ENCODE measurements around the gene NRG3. TPM values are rescaled to one million over a fixed set of nuclear protein-coding genes. Genes with fewer than 3 reads are reported as not detected.

The NRG3 gene
- total and polyA plus RNA-seq, 5 experiments from 2014 or later = not detected

DNA sequence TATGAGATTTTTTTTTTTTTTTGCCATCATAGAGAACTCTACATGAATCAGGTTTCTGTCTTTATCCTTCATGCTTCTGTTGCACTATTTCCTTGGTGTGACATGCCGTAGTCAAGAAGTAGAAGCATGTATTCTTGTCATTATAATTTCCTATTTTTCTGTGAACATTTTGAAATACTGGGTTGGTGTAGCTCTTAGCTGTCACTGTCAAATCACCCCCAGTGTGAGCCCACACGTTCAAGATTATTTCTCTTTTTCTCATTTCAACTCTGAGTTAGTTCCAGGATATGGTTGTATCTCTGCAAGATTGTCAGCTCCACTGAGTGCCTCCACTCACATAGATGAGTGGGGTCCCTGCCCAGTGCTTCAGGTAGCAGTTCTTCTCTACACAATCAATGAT lies 209.5 kb downstream of the NRG3 start:
- H3K36me3 Mint-ChIP-seq = no peaks in the 10 kb centered on the region
- no peaks in the 10 kb centered on the region for H3K4me1 Mint-ChIP-seq
- H3K27me3 Mint-ChIP-seq = no peaks in the 10 kb centered on the region
- POLR2A ChIA-PET = no interaction called here
- DNase-seq (no peak), ATAC-seq (no peak)
- H3K4me3 Mint-ChIP-seq = no peak overlapping the region
- peaks cover 0 to 11% (median 2%) of the 10 kb centered on the region in 9 donors for H3K9me3 Mint-ChIP-seq
- no peak overlapping the region for H3K27ac Mint-ChIP-seq

DNA sequence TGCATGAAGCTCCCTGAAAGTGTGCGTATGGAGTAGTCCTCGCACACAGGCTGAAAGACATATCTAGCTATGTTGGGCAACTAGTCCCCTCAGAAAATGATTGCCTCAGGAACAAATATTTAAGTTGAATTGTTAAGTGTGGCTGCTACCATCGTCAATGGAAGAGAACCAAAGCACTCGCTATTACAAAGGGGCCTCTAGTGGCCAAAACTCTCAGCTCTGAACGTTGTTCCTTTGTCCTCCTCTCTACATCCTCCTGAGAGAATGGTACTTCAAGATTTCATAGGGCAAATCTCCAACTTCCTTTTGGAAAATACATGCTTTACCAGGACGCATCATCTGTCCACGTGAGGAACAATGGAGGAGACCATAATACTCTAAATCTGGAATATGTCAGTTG lies 209.9 kb downstream of the NRG3 start:
- Mint-ChIP-seq H3K27ac (no peak overlapping the region), H3K27me3 (no peaks in the 10 kb centered on the region), H3K4me1 (no peaks in the 10 kb centered on the region), H3K9me3 (peaks cover 0 to 11% (median 2%) of the 10 kb centered on the region in 9 donors), H3K36me3 (no peaks in the 10 kb centered on the region), H3K4me3 (no peak overlapping the region)
- ATAC-seq (no peak), DNase-seq (no peak)
- POLR2A ChIA-PET = no interaction called here

DNA sequence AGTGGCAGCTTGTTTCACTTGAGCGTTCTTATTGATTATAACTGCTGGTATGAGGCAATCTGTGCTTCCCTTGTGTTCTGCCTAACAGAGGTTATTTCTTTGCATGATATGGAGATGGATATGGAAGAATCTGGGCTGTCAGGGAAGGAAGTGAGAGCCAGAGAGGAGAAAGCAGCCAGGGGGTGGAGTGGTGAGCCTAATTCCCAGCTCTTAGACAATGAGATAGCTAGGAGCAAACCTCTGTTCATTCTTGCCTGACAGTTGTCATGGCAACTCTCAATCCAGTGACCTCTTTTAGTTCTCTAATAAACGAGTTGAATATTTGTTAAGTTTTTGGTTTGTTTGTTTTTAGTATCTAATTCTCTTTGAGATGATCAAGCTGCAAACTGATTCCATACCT lies 214.3 kb downstream of the NRG3 start:
- H3K27ac Mint-ChIP-seq = no peak overlapping the region
- POLR2A ChIA-PET = no interaction called here
- peaks cover 0 to 3% (median 0%) of the 10 kb centered on the region in 5 donors for H3K27me3 Mint-ChIP-seq

DNA sequence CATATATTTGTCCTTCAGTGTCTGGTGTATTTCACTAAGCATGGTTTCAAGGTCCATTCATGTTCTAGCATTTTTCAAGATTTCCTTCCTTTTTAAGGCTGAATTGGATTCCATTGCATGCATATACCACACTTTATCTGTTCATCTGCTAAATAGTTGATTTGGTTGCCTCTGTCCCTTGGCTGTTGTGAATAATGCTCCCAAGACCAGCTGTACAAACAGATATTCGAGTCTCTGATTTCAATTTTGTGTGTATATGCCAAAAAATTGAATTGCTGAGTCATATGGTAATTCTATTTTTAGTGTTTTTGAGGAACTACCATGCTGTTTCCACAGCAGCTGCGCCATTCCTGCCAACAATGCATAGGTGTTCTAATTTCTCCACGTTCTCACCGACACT lies 216.4 kb downstream of the NRG3 start:
- POLR2A ChIA-PET = no interaction called here
- no peak for DNase-seq
- no peaks in the 10 kb centered on the region for H3K4me1 Mint-ChIP-seq
- no peak overlapping the region for H3K27ac Mint-ChIP-seq
- H3K9me3 Mint-ChIP-seq = peaks cover 0 to 10% (median 3%) of the 10 kb centered on the region in 9 donors
- no peaks in the 10 kb centered on the region for H3K36me3 Mint-ChIP-seq
- peaks cover 0 to 3% (median 0%) of the 10 kb centered on the region in 5 donors for H3K27me3 Mint-ChIP-seq
- no peak overlapping the region for H3K4me3 Mint-ChIP-seq
- ATAC-seq = no peak

More for the DNA sequence above, 214.3 kb downstream of the NRG3 start:
- H3K4me1 Mint-ChIP-seq = no peaks in the 10 kb centered on the region
- no peaks in the 10 kb centered on the region for H3K36me3 Mint-ChIP-seq
- no peak overlapping the region for H3K4me3 Mint-ChIP-seq
- peaks cover 0 to 7% (median 0%) of the 10 kb centered on the region in 9 donors for H3K9me3 Mint-ChIP-seq
- ATAC-seq (no peak), DNase-seq (no peak)

DNA sequence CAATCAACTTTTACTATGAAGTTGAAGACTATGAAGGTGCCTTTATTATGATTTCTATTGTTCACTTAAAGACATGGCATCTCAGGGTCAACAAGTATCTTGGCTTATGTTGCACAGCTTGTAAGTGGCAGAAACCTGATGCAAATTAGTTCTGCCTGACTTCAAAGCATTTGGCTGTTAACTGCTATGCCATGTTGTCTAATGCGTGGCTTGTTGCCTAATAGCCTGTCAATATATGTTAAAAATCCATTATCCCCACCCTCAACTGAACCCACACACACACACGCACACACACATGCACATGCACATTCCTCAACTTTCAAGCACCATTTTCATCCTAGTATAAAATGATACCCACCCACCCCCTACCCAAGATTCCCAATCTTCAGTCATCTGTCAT lies 217.1 kb downstream of the NRG3 start:
- Mint-ChIP-seq H3K4me1 (no peaks in the 10 kb centered on the region), H3K4me3 (no peak overlapping the region), H3K27ac (no peak overlapping the region), H3K27me3 (peaks cover 0 to 3% (median 0%) of the 10 kb centered on the region in 5 donors), H3K36me3 (no peaks in the 10 kb centered on the region), H3K9me3 (peaks cover 0 to 10% (median 3%) of the 10 kb centered on the region in 9 donors)
- no peak for ATAC-seq
- DNase-seq = no peak
- POLR2A ChIA-PET = no interaction called here

DNA sequence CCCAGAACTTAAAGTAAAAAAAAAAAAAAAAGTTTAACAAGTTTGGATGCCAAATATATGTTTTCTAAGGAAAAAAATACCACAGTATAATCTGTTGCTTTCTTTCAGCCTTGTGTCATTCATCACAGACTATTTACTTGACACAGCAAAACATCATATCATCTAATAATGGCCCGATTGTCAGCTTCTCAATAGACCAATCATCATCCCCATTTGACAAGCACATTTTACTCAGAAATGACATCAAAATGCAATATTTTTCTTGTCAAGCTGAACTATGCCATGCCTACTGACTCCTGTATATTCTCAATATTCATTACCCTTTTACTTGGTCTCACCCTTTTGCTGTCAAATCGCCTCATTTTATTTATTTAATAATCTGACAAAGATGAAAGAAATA lies 249.7 kb downstream of the NRG3 start:
- ATAC-seq (no peak), DNase-seq (no peak)
- Mint-ChIP-seq H3K27me3 (no peaks in the 10 kb centered on the region), H3K36me3 (no peaks in the 10 kb centered on the region), H3K4me3 (no peak overlapping the region), H3K4me1 (no peaks in the 10 kb centered on the region), H3K9me3 (peaks cover 0 to 7% (median 0%) of the 10 kb centered on the region in 9 donors), H3K27ac (no peak overlapping the region)
- POLR2A ChIA-PET = interaction anchor here (0.7 kb wide), 1 partner anchor 1017 kb away, joined by 4 read pairs; no protein-coding TSS in a partner anchor

DNA sequence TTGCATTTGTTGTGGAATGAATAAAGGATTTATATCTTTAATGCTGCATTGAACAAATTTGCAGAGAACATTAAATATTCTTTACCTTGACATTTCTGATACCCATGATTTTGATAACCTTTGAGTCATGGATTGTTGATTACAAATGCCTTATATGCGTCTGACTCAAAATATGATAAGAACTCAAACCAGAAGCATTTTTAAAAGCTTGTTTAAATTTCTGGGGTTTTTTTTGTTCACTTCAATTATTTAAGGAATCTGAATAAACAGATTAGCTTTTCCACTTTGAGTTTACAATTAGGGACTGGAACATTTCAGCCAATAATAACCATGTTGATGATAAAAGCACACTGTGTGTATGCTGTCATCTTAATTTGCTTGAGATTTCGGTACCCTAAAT lies 253.5 kb downstream of the NRG3 start:
- no peaks in the 10 kb centered on the region for H3K36me3 Mint-ChIP-seq
- no peak for DNase-seq
- no peak overlapping the region for H3K27ac Mint-ChIP-seq
- POLR2A ChIA-PET = no interaction called here
- H3K4me3 Mint-ChIP-seq = no peak overlapping the region
- H3K27me3 Mint-ChIP-seq = no peaks in the 10 kb centered on the region
- ATAC-seq = no peak
- no peaks in the 10 kb centered on the region for H3K4me1 Mint-ChIP-seq
- H3K9me3 Mint-ChIP-seq = peaks cover 0 to 8% (median 6%) of the 10 kb centered on the region in 9 donors

DNA sequence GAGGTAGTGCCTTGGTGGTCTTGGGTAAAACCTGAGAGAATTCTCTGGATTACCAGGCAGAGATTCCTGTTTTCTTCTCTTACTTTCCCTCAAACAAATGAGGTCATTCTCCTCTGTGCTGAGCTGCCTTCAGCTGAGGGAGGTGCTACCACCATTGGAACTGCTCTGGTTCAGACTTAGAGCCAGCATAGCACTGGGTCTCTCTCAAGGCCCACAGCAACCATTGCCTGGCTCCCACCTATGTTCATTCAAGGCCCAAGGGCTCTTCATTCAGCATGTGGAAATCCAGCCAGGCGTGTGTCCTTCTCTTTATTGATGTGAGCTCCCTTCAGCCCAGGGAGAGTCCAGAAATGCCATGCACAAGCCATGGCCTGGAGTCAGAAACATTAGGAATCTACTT lies 261.1 kb downstream of the NRG3 start:
- POLR2A ChIA-PET = no interaction called here
- Mint-ChIP-seq H3K9me3 (peaks cover 0 to 28% (median 5%) of the 10 kb centered on the region in 9 donors), H3K27me3 (no peaks in the 10 kb centered on the region), H3K27ac (no peak overlapping the region), H3K36me3 (no peaks in the 10 kb centered on the region), H3K4me1 (no peaks in the 10 kb centered on the region), H3K4me3 (no peak overlapping the region)
- no peak for DNase-seq
- ATAC-seq = no peak

DNA sequence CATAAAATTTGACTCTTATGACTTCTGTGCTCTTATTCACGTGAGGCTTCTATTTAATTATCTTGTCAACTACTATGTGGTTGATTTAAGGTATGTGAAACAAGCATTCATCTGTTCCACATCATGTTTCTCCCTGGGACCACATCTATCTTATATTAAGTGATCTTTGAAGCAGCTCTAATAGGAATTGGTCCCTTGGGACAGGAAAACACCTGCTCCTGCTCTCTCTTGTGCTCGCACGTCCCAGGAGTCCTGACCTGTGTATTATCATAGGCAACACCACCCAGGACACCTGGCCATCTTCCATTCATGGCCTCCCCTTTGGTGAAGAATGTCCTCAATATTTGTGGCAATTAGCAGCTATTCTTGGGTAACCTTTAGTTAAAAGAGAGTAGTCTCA lies 269.2 kb downstream of the NRG3 start:
- no peaks in the 10 kb centered on the region for H3K36me3 Mint-ChIP-seq
- H3K4me3 Mint-ChIP-seq = no peak overlapping the region
- H3K4me1 Mint-ChIP-seq = no peaks in the 10 kb centered on the region
- ATAC-seq (no peak), DNase-seq (no peak)
- peaks cover 0 to 9% (median 0%) of the 10 kb centered on the region in 9 donors for H3K9me3 Mint-ChIP-seq
- no peak overlapping the region for H3K27ac Mint-ChIP-seq
- POLR2A ChIA-PET = no interaction called here
- no peaks in the 10 kb centered on the region for H3K27me3 Mint-ChIP-seq

DNA sequence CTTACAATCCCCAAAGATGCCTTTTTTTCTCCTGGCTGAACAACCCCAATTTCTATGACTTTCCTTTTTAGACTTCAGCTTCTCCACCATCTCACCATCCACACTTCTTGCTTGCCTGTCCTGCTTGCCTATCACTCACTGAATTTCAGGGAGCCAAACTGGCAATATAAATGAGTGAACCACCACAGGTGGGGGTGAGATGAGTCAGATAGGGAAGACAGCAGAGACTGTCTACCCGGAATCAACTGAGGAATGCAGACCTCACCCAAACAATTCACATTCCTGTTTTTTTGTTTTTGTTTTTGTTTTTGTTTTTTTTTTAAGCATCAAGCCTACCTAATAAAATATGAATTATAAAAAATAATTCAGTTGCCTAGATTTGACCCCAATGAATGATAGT lies 273.8 kb downstream of the NRG3 start:
- no peaks in the 10 kb centered on the region for H3K36me3 Mint-ChIP-seq
- DNase-seq = no peak
- H3K4me3 Mint-ChIP-seq = no peak overlapping the region
- no peak for ATAC-seq
- H3K9me3 Mint-ChIP-seq = peaks cover 0 to 34% (median 0%) of the 10 kb centered on the region in 9 donors
- H3K4me1 Mint-ChIP-seq = no peaks in the 10 kb centered on the region
- no peaks in the 10 kb centered on the region for H3K27me3 Mint-ChIP-seq
- POLR2A ChIA-PET = no interaction called here
- H3K27ac Mint-ChIP-seq = no peak overlapping the region

DNA sequence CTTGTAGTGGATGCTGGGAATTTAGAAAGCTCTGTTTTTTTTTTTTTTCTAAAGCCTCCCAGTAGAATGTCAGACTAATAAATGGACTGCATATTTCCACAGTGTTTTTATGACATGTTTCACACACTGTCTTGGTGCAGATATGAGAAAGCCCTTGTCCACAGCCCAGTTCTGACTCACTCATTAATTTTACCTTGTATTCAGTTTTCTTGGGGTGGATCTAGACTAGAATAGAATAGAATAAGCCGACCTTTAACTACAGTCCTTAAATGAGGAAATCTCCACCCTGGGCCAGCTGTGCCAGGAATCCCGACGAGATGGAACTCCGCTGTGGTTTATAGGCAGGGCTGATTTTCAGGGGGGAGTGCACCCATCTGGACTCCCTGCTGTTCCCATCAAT lies 274.7 kb downstream of the NRG3 start:
- ATAC-seq = no peak
- Mint-ChIP-seq H3K9me3 (peaks cover 0 to 34% (median 2%) of the 10 kb centered on the region in 9 donors), H3K4me3 (no peak overlapping the region), H3K36me3 (no peaks in the 10 kb centered on the region), H3K27me3 (no peaks in the 10 kb centered on the region), H3K4me1 (no peaks in the 10 kb centered on the region), H3K27ac (no peak overlapping the region)
- DNase-seq = no peak
- POLR2A ChIA-PET = no interaction called here

DNA sequence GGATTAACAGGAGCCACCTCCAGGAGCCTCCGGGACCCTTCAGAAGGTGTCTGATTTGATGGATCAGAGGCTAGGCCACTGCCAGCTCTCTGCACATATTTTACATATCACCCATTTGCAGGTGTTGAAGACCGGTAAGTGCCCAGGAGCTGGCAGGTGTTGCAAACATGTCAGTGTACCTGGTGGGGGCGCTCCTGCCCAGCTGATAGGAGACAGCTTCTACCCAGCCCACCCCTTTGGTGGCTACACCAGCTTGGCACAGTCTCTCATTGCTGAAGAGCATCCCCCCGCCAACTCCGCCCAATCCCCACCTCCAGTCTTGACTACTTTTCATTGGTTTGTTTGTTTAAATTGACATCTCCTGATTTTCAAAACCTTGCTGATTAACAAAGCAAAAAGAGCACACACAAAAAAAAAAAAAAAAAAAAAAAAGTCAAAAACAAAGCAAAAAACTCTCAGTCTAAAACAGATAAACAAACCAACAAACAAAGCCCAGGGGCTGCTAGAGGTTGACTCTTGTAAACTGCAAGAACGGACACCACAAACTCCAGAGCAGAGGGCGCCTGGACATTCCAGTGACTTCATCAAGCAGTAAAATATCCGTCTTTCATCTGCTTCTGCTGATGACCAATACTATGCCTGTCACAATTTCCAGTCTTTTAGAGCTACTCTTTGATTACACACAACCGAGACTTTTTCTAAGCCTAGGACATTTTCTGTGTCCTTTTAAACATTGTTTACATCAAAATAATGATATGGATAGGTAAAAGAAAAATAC lies 275.3 kb downstream of the NRG3 start:
- H3K4me3 Mint-ChIP-seq = no peak overlapping the region
- no peak for ATAC-seq

DNA sequence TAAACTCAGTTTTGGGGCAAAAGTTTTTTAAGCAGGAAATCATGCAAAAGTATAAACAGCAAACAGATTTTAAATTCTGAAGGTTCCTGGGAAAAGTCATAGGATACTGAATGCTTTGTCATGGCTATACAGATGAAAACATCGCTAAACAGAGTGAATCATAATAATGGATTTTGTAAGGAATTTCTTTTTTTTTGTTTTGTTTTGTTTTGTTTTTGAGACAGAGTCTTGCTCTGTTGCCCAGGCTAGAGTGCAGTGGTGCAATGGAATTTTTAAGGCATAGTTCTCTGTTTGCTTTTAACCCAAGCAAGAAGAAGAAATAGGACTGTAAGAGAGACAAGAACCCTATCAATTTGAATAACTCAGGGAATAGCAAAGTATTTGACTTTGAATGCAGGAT lies 285.3 kb downstream of the NRG3 start:
- no peak overlapping the region for H3K4me3 Mint-ChIP-seq
- DNase-seq (no peak), ATAC-seq (no peak)
- no peak overlapping the region for H3K27ac Mint-ChIP-seq
- POLR2A ChIA-PET = no interaction called here
- H3K27me3 Mint-ChIP-seq = no peaks in the 10 kb centered on the region
- peaks cover 0 to 25% (median 6%) of the 10 kb centered on the region in 9 donors for H3K9me3 Mint-ChIP-seq
- no peaks in the 10 kb centered on the region for H3K36me3 Mint-ChIP-seq
- H3K4me1 Mint-ChIP-seq = no peaks in the 10 kb centered on the region

More for the DNA sequence above, 275.3 kb downstream of the NRG3 start:
- Mint-ChIP-seq H3K4me1 (no peaks in the 10 kb centered on the region), H3K27ac (no peak overlapping the region), H3K27me3 (no peaks in the 10 kb centered on the region), H3K36me3 (no peaks in the 10 kb centered on the region), H3K9me3 (peaks cover 0 to 34% (median 2%) of the 10 kb centered on the region in 9 donors)
- no peak for DNase-seq
- POLR2A ChIA-PET = no interaction called here

DNA sequence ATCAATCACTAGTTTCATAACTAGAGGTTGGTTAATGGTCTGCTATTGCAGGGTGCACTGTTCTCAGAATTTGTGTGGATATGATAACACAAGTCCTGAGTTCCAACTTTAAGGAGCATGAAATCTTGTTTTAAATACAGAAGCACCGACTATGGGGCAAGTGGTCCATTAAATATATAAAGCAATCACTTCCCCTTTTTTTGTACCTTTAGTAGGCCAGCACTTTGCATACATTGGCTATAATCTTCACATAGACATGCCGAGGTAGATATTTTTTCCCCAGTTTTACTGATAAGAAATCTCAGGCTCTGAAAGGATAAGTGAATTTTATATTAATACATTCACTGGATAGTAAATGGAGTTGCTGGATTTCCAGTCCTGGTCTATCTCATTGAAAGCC lies 286.3 kb downstream of the NRG3 start:
- Mint-ChIP-seq H3K4me1 (no peaks in the 10 kb centered on the region), H3K4me3 (no peak overlapping the region), H3K27me3 (no peaks in the 10 kb centered on the region), H3K9me3 (peaks cover 0 to 25% (median 6%) of the 10 kb centered on the region in 9 donors), H3K27ac (no peak overlapping the region), H3K36me3 (no peaks in the 10 kb centered on the region)
- DNase-seq (no peak), ATAC-seq (no peak)
- POLR2A ChIA-PET = no interaction called here

Data from naive thymus-derived CD8-positive, alpha-beta T cell (primary cell).